ENCODE results near the gene CEP76. TPM values are rescaled to one million over a fixed set of nuclear protein-coding genes. Genes with fewer than 3 reads are reported as not detected.

CEP76 gene
- total RNA-seq, 1 experiment from 2014 or later = 18.6 TPM

GRCh38 chr18:12722731-12723130, 20.2 kb upstream of the CEP76 start:
- no peak overlapping the region for H2BK5ac ChIP-seq (ENCODE audit: insufficient read length, low read length)
- H2AFZ ChIP-seq (ENCODE audit: low read length) = no peak overlapping the region
- Mint-ChIP-seq H3K4me3 (no peak overlapping the region), H3K27me3 (ENCODE audit: low read depth) (no peaks in the 10 kb centered on the region), H3K27ac (no peak overlapping the region), H3K36me3 (ENCODE audit: insufficient read depth in 1 of 3, low read depth in 3 of 3) (peaks cover 15 to 60% (median 57%) of the 10 kb centered on the region in 3 experiments; a peak in 6 of 7 replicates), H3K4me1 (peaks cover 0 to 5% of the 10 kb centered on the region in 2 experiments; a peak in 2 of 4 replicates), H3K9me3 (peaks cover 0 to 2% of the 10 kb centered on the region in 2 experiments; a peak in 1 of 5 replicates)
- H3K23ac ChIP-seq (ENCODE audit: insufficient read length, low read depth, low read length) = no peak overlapping the region
- H3K56ac ChIP-seq (ENCODE audit: insufficient read length, low read depth, low read length) = no peak overlapping the region
- H3K27me3 ChIP-seq (ENCODE audit: insufficient read depth, low read length) = no peaks in the 10 kb centered on the region
- no peak overlapping the region for H3K14ac ChIP-seq (ENCODE audit: insufficient read depth, low read length)
- H3T11ph ChIP-seq (ENCODE audit: low read length) = no peak overlapping the region
- H3K18ac ChIP-seq (ENCODE audit: insufficient read length, low read depth, low read length) = no peak overlapping the region
- no peak overlapping the region for H2BK12ac ChIP-seq (ENCODE audit: insufficient read length, low read depth, low read length)
- no peak for TF ChIP-seq CTCF (conservative IDR thresholded peaks at IDR 0.05)
- no peaks in the 10 kb centered on the region for H3K79me2 ChIP-seq (ENCODE audit: insufficient read depth, low read length)
- H3K9ac ChIP-seq (ENCODE audit: extremely low read depth, insufficient read length, low read length) = no peak overlapping the region
- no peaks in the 10 kb centered on the region for H3K23me2 ChIP-seq (ENCODE audit: insufficient read length, low read depth, low read length, poor library complexity, severe bottlenecking)
- no peak overlapping the region for H2BK120ac ChIP-seq (ENCODE audit: low read depth, low read length, poor library complexity, severe bottlenecking)
- H2AK5ac ChIP-seq (ENCODE audit: insufficient read length, low read length) = no peak overlapping the region
- H4K5ac ChIP-seq (ENCODE audit: insufficient read length, low read depth, low read length) = no peak overlapping the region
- no peak overlapping the region for H3K4ac ChIP-seq (ENCODE audit: low read depth, low read length)
- H3K4me1 ChIP-seq (ENCODE audit: insufficient read depth, low read length) = peaks cover 6% of the 10 kb centered on the region
- no peaks in the 10 kb centered on the region for H4K20me1 ChIP-seq (ENCODE audit: control insufficient read depth, insufficient read depth, insufficient read length)
- no peak overlapping the region for H2BK20ac ChIP-seq (ENCODE audit: low read depth, low read length, poor library complexity, severe bottlenecking)
- H3K27ac ChIP-seq (ENCODE audit: insufficient read length, low read depth, low read length) = no peak overlapping the region
- H3K79me1 ChIP-seq (ENCODE audit: insufficient read depth, low read depth, low read length, poor library complexity, severe bottlenecking) = no peaks in the 10 kb centered on the region
- no peak overlapping the region for H3K4me2 ChIP-seq (ENCODE audit: insufficient read depth, insufficient read length, low read length)
- no CpG with 5 or more reads among the region's 7 CpGs for WGBS (ENCODE audit: extremely low coverage, insufficient read length, low lambda C conversion rate)
- H2BK15ac ChIP-seq (ENCODE audit: low read depth, low read length) = no peak overlapping the region
- DNase-seq = no peak
- no peaks in the 10 kb centered on the region for H3K9me3 ChIP-seq (ENCODE audit: control insufficient read depth, low read depth, low read length)
- no peak overlapping the region for H4K8ac ChIP-seq (replicated peaks; ENCODE audit: insufficient read length, low read depth, low read length)
- H4K91ac ChIP-seq (ENCODE audit: insufficient read length, low read depth, low read length) = no peak overlapping the region

Measured in H9 (cell line).